Subcutaneous abdominal adipose tissue (tissue), 5 donors: ENCODE results near the gene IGFBP7.

Experiments
- H3K27ac ChIP-seq: one replicate; pipeline ENCODE4 v1.7.0; 2013; ENCODE audit warnings: low read depth, mild to moderate bottlenecking, inconsistent platforms, low read length, moderate library complexity
- H3K27me3 ChIP-seq, 5 donors: one replicate each; pipeline ENCODE4 v1.7.0; 2013; ENCODE audit warnings: low read length in 5 of 5, inconsistent platforms in 1 of 5; ENCODE audit not compliant: control insufficient read depth in 5 of 5, insufficient read depth in 4 of 5
- H3K36me3 ChIP-seq, 5 donors: one replicate each; pipeline ENCODE4 v1.7.0; 2013; ENCODE audit warnings: low read length in 5 of 5; ENCODE audit not compliant: control insufficient read depth in 5 of 5, insufficient read depth in 5 of 5
- H3K4me1 ChIP-seq, 5 donors: one replicate each; pipeline ENCODE4 v1.7.0; 2013; ENCODE audit warnings: low read length in 5 of 5, mild to moderate bottlenecking in 3 of 5, moderate library complexity in 1 of 5; ENCODE audit not compliant: control insufficient read depth in 5 of 5, insufficient read depth in 5 of 5
- H3K4me3 ChIP-seq, 5 donors: one replicate each; pipeline ENCODE4 v1.7.0; 2013; ENCODE audit warnings: low read length in 5 of 5, low read depth in 1 of 5
- H3K9ac ChIP-seq, 5 donors: one replicate each; pipeline ENCODE4 v1.7.0; 2013; ENCODE audit warnings: low read length in 5 of 5, mild to moderate bottlenecking in 4 of 5, moderate library complexity in 3 of 5
- H3K9me3 ChIP-seq, 5 donors: one replicate each; pipeline ENCODE4 v1.7.0; 2013; ENCODE audit warnings: low read length in 5 of 5; ENCODE audit not compliant: control insufficient read depth in 5 of 5
- donor health status: healthy.
- donor health status: healthy.
- donor health status: healthy.
- donor health status: healthy.
- donor health status: healthy.

Gene IGFBP7

DNA sequence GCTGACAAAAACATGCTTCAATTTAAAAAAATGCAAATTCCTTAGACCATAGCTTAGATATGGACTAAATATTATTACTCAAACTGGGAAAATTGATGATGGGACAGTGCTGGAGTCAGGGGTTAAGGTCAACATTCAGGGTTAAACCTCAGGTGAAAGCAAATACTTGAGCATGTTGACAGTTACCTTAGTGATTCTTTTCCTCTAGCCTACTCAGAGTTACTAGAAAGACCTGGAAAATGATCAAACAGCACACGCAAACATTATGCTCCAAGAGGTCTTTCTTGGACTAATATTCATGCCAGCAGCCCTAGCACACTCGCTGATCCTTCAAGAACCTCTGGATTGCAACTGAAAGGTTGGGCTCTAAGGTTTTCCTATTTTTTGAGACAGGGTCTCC is 10.8 kb downstream of the IGFBP7 start:
- Histone ChIP-seq H3K27me3 (no peaks in the 10 kb centered on the region), H3K4me1 (peaks cover 3 to 65% (median 33%) of the 10 kb centered on the region in 5 donors), H3K27ac (peak overlapping the region; percentile 48), H3K9me3 (no peaks in the 10 kb centered on the region), H3K4me3 (no peak overlapping the region), H3K36me3 (no peaks in the 10 kb centered on the region), H3K9ac (no peak overlapping the region)

DNA sequence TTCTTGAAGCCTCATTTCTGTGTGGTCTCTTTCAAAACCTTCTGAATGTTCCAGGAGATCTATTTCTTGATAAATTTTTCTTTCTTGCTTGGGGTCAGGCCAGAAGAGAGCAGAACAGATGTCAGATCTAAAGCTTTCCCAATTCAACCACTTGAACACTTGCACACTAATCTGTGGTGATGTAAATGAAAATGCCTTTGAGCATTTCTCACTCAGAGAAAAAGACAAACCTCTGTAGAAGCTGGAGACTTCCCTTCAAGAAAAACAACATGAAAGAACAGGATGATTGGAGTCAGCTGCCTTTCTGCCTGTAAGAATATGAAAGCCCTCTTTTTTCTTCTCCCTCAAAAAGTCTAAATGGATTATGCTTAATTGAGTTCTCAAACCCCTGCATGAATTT is 11.2 kb downstream of the IGFBP7 start:
- Histone ChIP-seq H3K27me3 (no peaks in the 10 kb centered on the region), H3K4me3 (no peak overlapping the region), H3K9ac (no peak overlapping the region), H3K27ac (peak overlapping the region; percentile 48), H3K9me3 (no peaks in the 10 kb centered on the region), H3K4me1 (peaks cover 3 to 65% (median 34%) of the 10 kb centered on the region in 5 donors), H3K36me3 (no peaks in the 10 kb centered on the region)

DNA sequence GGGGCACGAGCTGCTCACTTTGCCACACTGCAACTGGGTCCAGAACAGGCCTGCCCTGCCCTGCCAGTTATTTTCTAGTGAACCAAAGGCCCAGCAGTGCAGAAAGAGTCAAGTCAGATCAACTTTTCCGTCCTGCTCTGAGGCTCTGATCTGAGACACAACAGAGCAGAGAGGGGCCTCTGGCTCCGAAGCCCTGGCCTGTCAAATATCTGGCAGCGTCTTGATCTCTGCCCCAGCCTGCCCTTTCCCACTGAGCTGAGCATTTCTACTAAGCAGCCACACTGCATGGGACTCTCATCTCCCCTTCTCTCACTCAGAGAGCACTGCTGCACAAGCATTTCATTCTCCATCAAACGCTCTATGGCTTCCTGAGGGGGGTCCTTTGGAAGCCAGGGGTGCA is 11.8 kb downstream of the IGFBP7 start:
- Histone ChIP-seq H3K27me3 (no peaks in the 10 kb centered on the region), H3K9ac (no peak overlapping the region), H3K27ac (peak overlapping the region; percentile 48), H3K4me1 (peaks cover 3 to 62% (median 34%) of the 10 kb centered on the region in 5 donors), H3K4me3 (no peak overlapping the region), H3K36me3 (no peaks in the 10 kb centered on the region), H3K9me3 (no peaks in the 10 kb centered on the region)

DNA sequence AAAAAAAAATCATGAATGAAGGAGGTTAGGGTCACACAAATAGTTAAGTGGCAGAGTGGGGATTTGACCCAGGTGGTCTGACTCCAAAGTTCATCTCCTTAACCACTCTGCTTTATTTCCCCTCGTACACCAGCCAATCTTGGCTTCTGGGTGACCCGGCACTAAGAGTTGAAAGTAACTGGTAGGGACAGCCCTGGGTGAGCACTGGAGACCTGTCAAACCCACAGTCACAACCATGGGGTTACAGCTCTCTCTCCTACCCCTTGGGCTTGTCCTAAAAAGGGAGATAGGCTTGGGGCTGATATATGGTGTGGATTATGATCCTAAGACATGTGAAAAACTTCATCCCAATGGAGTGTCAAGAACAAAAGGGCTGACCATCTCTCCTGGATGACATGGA is 12.5 kb downstream of the IGFBP7 start:
- Histone ChIP-seq H3K36me3 (no peaks in the 10 kb centered on the region), H3K9ac (no peak overlapping the region), H3K27me3 (no peaks in the 10 kb centered on the region), H3K4me3 (no peak overlapping the region), H3K4me1 (peaks cover 3 to 55% (median 28%) of the 10 kb centered on the region in 5 donors), H3K27ac (no peak overlapping the region), H3K9me3 (no peaks in the 10 kb centered on the region)

DNA sequence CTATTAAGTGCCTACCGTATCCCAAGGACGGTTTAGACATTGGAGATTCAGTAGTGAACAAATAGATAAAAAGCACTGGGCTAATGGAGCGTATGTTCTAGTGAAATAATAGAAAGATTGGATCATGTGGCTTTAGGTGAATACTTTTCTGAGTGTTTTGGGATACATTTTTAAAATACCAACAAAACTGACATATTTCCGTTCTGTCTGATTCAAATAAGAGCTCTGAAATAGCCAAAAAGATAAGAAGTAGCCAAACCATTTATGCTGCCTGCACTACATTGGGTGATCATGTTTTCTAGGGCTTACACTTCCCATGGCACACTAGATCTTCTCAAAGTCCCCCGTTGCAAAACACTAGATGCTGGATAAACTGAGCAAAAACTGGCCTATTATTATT is 14.2 kb downstream of the IGFBP7 start:
- Histone ChIP-seq H3K36me3 (no peaks in the 10 kb centered on the region), H3K9ac (no peak overlapping the region), H3K9me3 (no peaks in the 10 kb centered on the region), H3K27me3 (no peaks in the 10 kb centered on the region), H3K27ac (no peak overlapping the region), H3K4me1 (peaks cover 0 to 48% (median 16%) of the 10 kb centered on the region in 5 donors), H3K4me3 (no peak overlapping the region)

DNA sequence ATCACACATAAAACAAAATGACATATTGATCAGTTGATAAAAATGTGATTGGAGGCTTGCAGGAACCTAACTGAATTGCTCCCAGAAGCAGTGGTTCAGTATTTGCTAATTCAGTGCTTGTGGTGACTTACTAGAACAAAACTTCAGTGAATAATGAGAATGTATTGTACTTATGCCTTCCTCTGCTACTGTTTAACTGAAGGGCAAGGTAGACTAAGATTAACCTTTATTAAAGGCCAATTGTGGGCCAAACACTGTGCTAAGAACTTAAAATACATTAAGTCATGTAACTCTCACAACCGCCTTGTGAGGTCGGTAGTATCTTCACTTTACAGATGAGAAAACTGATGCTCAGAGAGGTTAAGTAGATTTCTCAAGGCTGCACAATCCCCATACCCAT is 14.9 kb downstream of the IGFBP7 start:
- Histone ChIP-seq H3K9me3 (no peaks in the 10 kb centered on the region), H3K9ac (no peak overlapping the region), H3K4me3 (no peak overlapping the region), H3K4me1 (peaks cover 0 to 48% (median 16%) of the 10 kb centered on the region in 5 donors), H3K36me3 (no peaks in the 10 kb centered on the region), H3K27ac (no peak overlapping the region), H3K27me3 (no peaks in the 10 kb centered on the region)

DNA sequence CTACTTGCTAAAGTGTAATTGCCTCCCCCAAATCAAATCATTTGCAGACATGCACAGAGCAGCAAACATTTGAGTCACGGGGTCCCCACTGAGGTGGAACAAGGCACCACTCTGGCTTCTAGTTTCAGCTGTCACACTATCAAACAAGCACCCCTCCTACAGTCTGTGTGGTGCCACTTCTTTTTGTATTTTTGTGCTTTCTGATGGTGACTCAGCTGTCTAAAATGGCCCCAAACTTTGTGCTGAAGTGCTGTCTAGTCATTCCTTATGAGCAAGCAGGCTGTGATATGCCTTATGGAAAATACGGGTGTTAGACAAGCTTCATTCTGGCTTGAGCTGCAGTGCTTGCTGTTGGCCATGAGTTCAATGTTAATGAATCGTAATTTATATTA is 15.4 kb downstream of the IGFBP7 start:
- no peaks in the 10 kb centered on the region for H3K9me3 ChIP-seq
- no peak overlapping the region for H3K4me3 ChIP-seq
- H3K27me3 ChIP-seq, result no peaks in the 10 kb centered on the region
- no peaks in the 10 kb centered on the region for H3K36me3 ChIP-seq
- no peak overlapping the region for H3K27ac ChIP-seq
- H3K4me1 ChIP-seq, result peaks cover 0 to 51% (median 16%) of the 10 kb centered on the region in 5 donors
- H3K9ac ChIP-seq, result no peak overlapping the region

DNA sequence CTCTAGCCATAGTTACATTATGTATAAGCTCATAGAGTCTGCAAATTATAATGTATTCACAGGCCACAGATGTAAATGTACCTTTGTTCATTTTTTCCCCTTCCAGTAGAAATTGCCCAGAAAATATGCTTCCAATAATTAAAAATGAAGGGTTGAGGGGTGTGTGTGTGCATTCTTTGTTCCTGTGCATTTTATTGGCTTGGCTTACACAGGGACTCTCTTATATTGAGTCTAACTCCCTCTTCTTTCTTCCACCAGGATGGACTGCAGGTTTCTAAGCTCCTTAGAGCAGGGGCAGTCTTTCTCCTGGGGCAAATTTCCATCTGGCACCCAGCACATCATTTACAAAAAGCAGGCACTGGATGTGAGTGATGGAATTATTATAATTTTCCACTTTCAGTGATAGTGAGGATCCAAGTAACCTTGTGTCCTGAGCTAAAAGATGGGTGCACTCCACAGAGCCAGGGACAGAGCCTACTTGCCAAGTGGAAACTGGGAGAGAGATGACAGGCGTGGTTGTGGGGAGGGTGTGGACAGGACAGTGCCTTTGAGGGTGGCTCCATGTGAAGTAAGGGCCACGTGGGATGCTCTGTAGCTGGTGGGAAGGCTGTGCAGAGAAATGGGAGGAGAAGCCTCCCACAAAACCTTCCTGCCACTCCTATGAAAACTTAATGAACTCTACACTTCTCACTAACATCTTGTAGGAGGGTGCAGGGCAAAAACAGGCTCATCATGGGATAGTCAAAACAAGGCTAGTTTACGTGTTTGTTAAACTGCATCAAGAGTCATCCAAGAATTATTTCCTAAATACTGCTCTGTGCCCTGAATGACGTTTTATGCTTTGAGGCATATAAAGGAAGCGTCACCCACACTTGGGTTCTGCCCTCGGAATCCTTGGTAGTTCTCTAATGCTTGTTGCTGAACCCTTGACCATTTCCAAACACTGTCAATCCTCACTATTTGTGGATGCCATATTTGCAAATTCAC is 16.0 kb downstream of the IGFBP7 start:
- Histone ChIP-seq H3K9ac (no peak overlapping the region), H3K4me1 (peaks cover 0 to 49% (median 16%) of the 10 kb centered on the region in 5 donors), H3K27me3 (no peaks in the 10 kb centered on the region), H3K9me3 (no peaks in the 10 kb centered on the region), H3K27ac (no peak overlapping the region), H3K4me3 (no peak overlapping the region), H3K36me3 (no peaks in the 10 kb centered on the region)

DNA sequence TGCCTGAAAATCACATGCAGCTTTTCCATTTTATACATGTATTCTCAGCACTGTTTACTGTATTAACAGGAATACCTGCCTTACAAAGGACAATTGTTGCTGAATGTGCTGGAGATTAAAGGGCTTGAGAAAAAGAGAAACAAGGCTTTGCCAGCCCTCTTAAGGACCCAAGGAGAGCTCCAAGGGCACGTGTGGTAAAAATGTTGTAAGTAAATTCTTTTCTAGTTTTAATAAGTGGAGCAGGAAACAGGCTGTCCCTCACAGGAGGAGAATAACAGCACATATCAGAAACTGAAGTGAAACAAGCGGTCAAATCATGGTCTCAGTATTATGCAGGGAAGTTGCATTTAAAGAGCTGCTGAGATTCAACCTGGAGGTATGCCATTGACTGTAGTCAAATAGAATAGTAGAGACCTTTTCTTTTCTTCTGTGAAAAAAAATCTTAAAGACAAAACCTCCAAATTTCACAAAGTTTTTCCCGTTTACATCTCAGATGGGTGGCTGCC is 18.5 kb downstream of the IGFBP7 start:
- H3K27ac ChIP-seq, result no peak overlapping the region
- H3K9me3 ChIP-seq, result no peaks in the 10 kb centered on the region
- no peak overlapping the region for H3K9ac ChIP-seq
- H3K4me1 ChIP-seq, result peaks cover 0 to 30% (median 6%) of the 10 kb centered on the region in 5 donors
- H3K36me3 ChIP-seq, result peaks cover 0 to 2% (median 0%) of the 10 kb centered on the region in 5 donors
- H3K27me3 ChIP-seq, result no peaks in the 10 kb centered on the region
- no peak overlapping the region for H3K4me3 ChIP-seq

DNA sequence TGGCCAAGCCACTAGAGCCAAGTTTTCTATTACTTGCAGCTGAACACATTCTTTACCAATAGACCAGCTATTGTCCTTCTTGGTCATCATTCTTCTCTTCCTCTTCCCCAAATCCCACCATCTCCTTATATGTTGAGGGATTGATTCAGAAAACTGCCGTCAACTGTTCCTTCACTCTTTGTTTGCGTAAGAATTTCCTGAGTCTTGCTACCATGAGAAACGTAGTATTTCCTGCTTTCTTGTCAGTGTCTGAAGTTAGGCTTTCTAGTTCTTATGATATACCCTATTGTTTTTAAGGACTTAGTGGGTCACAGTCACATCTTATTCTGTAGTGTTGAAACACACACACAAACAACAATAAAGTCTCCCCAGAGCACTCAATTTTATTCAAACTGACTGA is 20.1 kb downstream of the IGFBP7 start:
- H3K9ac ChIP-seq, result no peak overlapping the region
- H3K9me3 ChIP-seq, result no peaks in the 10 kb centered on the region
- H3K27ac ChIP-seq, result peak overlapping the region; percentile 6
- no peak overlapping the region for H3K4me3 ChIP-seq
- peaks cover 0 to 2% (median 0%) of the 10 kb centered on the region in 5 donors for H3K36me3 ChIP-seq
- peaks cover 0 to 29% (median 6%) of the 10 kb centered on the region in 5 donors for H3K4me1 ChIP-seq
- no peaks in the 10 kb centered on the region for H3K27me3 ChIP-seq
